Mesendoderm (in vitro differentiated cells): ENCODE measurements around the gene ASTN2.

Experiments used
- DNase-seq: peaks from one replicate; pipeline ENCODE4 v3.0.0; 2013
- H2AK5ac ChIP-seq: 2 replicates; pipeline ENCODE4 v1.6.1; 2013; ENCODE audit warnings: low read length, inconsistent platforms
- H2BK120ac ChIP-seq: 2 replicates; pipeline ENCODE4 v1.6.1; 2013; ENCODE audit warnings: low read depth, mild to moderate bottlenecking, low read length, moderate library complexity, mixed read lengths
- H2BK15ac ChIP-seq: replicated peaks from 2 replicates; pipeline ENCODE4 v1.6.1; 2013; ENCODE audit warnings: low read depth, mild to moderate bottlenecking, moderate library complexity
- H2BK5ac ChIP-seq: 2 replicates; pipeline ENCODE4 v1.6.1; 2013; ENCODE audit warnings: low read length, inconsistent platforms
- H3K18ac ChIP-seq: 2 replicates; pipeline ENCODE4 v1.6.1; 2013; ENCODE audit warnings: mild to moderate bottlenecking, low read length, mixed read lengths
- H3K23ac ChIP-seq: one replicate; pipeline ENCODE4 v1.6.1; 2013; ENCODE audit warnings: low read length
- H3K27ac ChIP-seq: 2 replicates; pipeline ENCODE4 v1.5.1; 2013; ENCODE audit warnings: low read depth, mild to moderate bottlenecking, inconsistent platforms, low read length, moderate library complexity
- H3K27me3 ChIP-seq: 2 replicates; pipeline ENCODE4 v1.6.1; 2013; ENCODE audit warnings: low read length, control low read depth, mild to moderate bottlenecking, inconsistent platforms; ENCODE audit not compliant: insufficient read depth, poor library complexity
- H3K36me3 ChIP-seq: 2 replicates; pipeline ENCODE4 v1.6.1; 2013; ENCODE audit warnings: low read length, inconsistent platforms; ENCODE audit not compliant: control insufficient read depth, insufficient read depth
- H3K4ac ChIP-seq: one replicate; pipeline ENCODE4 v1.6.1; 2013; ENCODE audit warnings: low read depth, mild to moderate bottlenecking, low read length, moderate library complexity
- H3K4me1 ChIP-seq: 2 replicates; pipeline ENCODE4 v1.6.1; 2013; ENCODE audit warnings: low read depth, low read length, inconsistent platforms; ENCODE audit not compliant: control insufficient read depth
- H3K4me2 ChIP-seq: 2 replicates; pipeline ENCODE4 v1.6.1; 2013; ENCODE audit warnings: low read length
- H3K4me3 ChIP-seq: 2 replicates; pipeline ENCODE4 v1.5.1; 2013; ENCODE audit warnings: mild to moderate bottlenecking, low read length
- H3K56ac ChIP-seq: one replicate; pipeline ENCODE4 v1.6.1; 2013; ENCODE audit warnings: low read length
- H3K79me1 ChIP-seq: 2 replicates; pipeline ENCODE4 v1.6.1; 2013; ENCODE audit warnings: low read length, inconsistent platforms
- H3K79me2 ChIP-seq: 2 replicates; pipeline ENCODE4 v1.6.1; 2013; ENCODE audit warnings: mild to moderate bottlenecking, low read length; ENCODE audit not compliant: control insufficient read depth, insufficient read depth
- H3K9ac ChIP-seq: 2 replicates; pipeline ENCODE4 v1.6.1; 2013; ENCODE audit warnings: low read length, inconsistent platforms
- H4K5ac ChIP-seq: one replicate; pipeline ENCODE4 v1.6.1; 2013; ENCODE audit warnings: low read length
- H4K8ac ChIP-seq: one replicate; pipeline ENCODE4 v1.6.1; 2013; ENCODE audit warnings: low read depth, mild to moderate bottlenecking, control low read depth, low read length, moderate library complexity
- WGBS: extraction: QIAGEN DNeasy Blood & Tissue Kit; methylation state at CpG from one replicate; pipeline ENCODE4 v1.1.7; 2013; ENCODE audit warnings: low lambda C conversion rate, missing lambda C conversion rate; ENCODE audit not compliant: insufficient coverage; ENCODE audit errors: extremely low coverage; 5-methylcytosine and 5-hydroxymethylcytosine counted together

The ASTN2 gene

GRCh38 chr9:117138231-117138630 lies 276.6 kb downstream of the ASTN2 start:
- no peak overlapping the region for H3K9ac ChIP-seq
- H3K4me1 ChIP-seq, result no peaks in the 10 kb centered on the region
- H3K36me3 ChIP-seq, result no peaks in the 10 kb centered on the region
- no peak overlapping the region for H3K56ac ChIP-seq
- H3K4me2 ChIP-seq, result no peak overlapping the region
- H3K4ac ChIP-seq, result no peak overlapping the region
- H4K5ac ChIP-seq, result no peak overlapping the region
- no peak overlapping the region for H2BK15ac ChIP-seq
- no CpG with 5 or more reads among the region's 5 CpGs for WGBS
- H3K79me2 ChIP-seq, result no peaks in the 10 kb centered on the region
- H3K23ac ChIP-seq, result no peak overlapping the region
- no peak overlapping the region for H3K27ac ChIP-seq
- H2AK5ac ChIP-seq, result no peak overlapping the region
- DNase-seq, result no peak
- H2BK120ac ChIP-seq, result no peak overlapping the region
- H3K79me1 ChIP-seq, result no peaks in the 10 kb centered on the region
- no peak overlapping the region for H2BK5ac ChIP-seq
- H3K18ac ChIP-seq, result no peak overlapping the region
- no peaks in the 10 kb centered on the region for H3K27me3 ChIP-seq
- H3K4me3 ChIP-seq, result no peak overlapping the region
- no peak overlapping the region for H4K8ac ChIP-seq

- Histone ChIP-seq H3K36me3 (no peaks in the 10 kb centered on the region), H2BK15ac (no peak overlapping the region), H2AK5ac (no peak overlapping the region), H3K4me2 (no peak overlapping the region), H3K79me1 (no peaks in the 10 kb centered on the region), H3K4me1 (no peaks in the 10 kb centered on the region), H3K27me3 (no peaks in the 10 kb centered on the region), H2BK120ac (no peak overlapping the region), H4K8ac (no peak overlapping the region), H3K4me3 (no peak overlapping the region), H3K23ac (no peak overlapping the region), H3K18ac (no peak overlapping the region), H3K27ac (no peak overlapping the region), H3K56ac (no peak overlapping the region), H3K79me2 (no peaks in the 10 kb centered on the region), H3K4ac (no peak overlapping the region), H3K9ac (no peak overlapping the region), H2BK5ac (no peak overlapping the region), H4K5ac (no peak overlapping the region)
- no CpG with 5 or more reads among the region's 4 CpGs for WGBS
- no peak for DNase-seq
Observed at GRCh38 chr9:117136461-117136860, 278.4 kb downstream of the ASTN2 start.

GRCh38 chr9:117135501-117136098 lies 279.3 kb downstream of the ASTN2 start:
- no peak overlapping the region for H3K23ac ChIP-seq
- no peak overlapping the region for H2BK120ac ChIP-seq
- no peak overlapping the region for H2BK15ac ChIP-seq
- no peaks in the 10 kb centered on the region for H3K27me3 ChIP-seq
- H3K56ac ChIP-seq, result no peak overlapping the region
- no peak overlapping the region for H4K5ac ChIP-seq
- no peak overlapping the region for H3K4me2 ChIP-seq
- H3K36me3 ChIP-seq, result no peaks in the 10 kb centered on the region
- no peak overlapping the region for H2AK5ac ChIP-seq
- H4K8ac ChIP-seq, result no peak overlapping the region
- H3K9ac ChIP-seq, result no peak overlapping the region
- H3K79me2 ChIP-seq, result no peaks in the 10 kb centered on the region
- no CpG with 5 or more reads among the region's 5 CpGs for WGBS
- no peak overlapping the region for H3K4ac ChIP-seq
- no peaks in the 10 kb centered on the region for H3K4me1 ChIP-seq
- H3K79me1 ChIP-seq, result no peaks in the 10 kb centered on the region
- DNase-seq, result no peak
- no peak overlapping the region for H3K18ac ChIP-seq
- H3K4me3 ChIP-seq, result no peak overlapping the region
- no peak overlapping the region for H2BK5ac ChIP-seq
- no peak overlapping the region for H3K27ac ChIP-seq

GRCh38 chr9:117134826-117135500 lies 279.9 kb downstream of the ASTN2 start:
- H3K23ac ChIP-seq, result no peak overlapping the region
- H3K79me2 ChIP-seq, result no peaks in the 10 kb centered on the region
- H3K4me1 ChIP-seq, result no peaks in the 10 kb centered on the region
- H2BK15ac ChIP-seq, result no peak overlapping the region
- H4K8ac ChIP-seq, result no peak overlapping the region
- H3K9ac ChIP-seq, result no peak overlapping the region
- no peak overlapping the region for H4K5ac ChIP-seq
- H2BK120ac ChIP-seq, result no peak overlapping the region
- no peak overlapping the region for H3K4me2 ChIP-seq
- 100% methylated on average over 1 of the region's 4 CpGs for WGBS
- H3K79me1 ChIP-seq, result no peaks in the 10 kb centered on the region
- no peak overlapping the region for H3K4ac ChIP-seq
- H3K36me3 ChIP-seq, result no peaks in the 10 kb centered on the region
- H3K27me3 ChIP-seq, result no peaks in the 10 kb centered on the region
- H3K4me3 ChIP-seq, result no peak overlapping the region
- H3K56ac ChIP-seq, result no peak overlapping the region
- H2BK5ac ChIP-seq, result no peak overlapping the region
- H3K18ac ChIP-seq, result no peak overlapping the region
- no peak overlapping the region for H2AK5ac ChIP-seq
- DNase-seq, result no peak
- no peak overlapping the region for H3K27ac ChIP-seq

GRCh38 chr9:117126871-117127270 lies 288.0 kb downstream of the ASTN2 start:
- Histone ChIP-seq H2BK5ac (no peak overlapping the region), H2BK120ac (no peak overlapping the region), H3K23ac (no peak overlapping the region), H2BK15ac (no peak overlapping the region), H4K5ac (no peak overlapping the region), H3K36me3 (no peaks in the 10 kb centered on the region), H4K8ac (no peak overlapping the region), H2AK5ac (no peak overlapping the region), H3K79me1 (no peaks in the 10 kb centered on the region), H3K79me2 (no peaks in the 10 kb centered on the region), H3K27ac (no peak overlapping the region), H3K4me1 (no peaks in the 10 kb centered on the region), H3K4me2 (no peak overlapping the region), H3K56ac (no peak overlapping the region), H3K9ac (no peak overlapping the region), H3K18ac (no peak overlapping the region), H3K27me3 (no peaks in the 10 kb centered on the region), H3K4me3 (no peak overlapping the region), H3K4ac (no peak overlapping the region)
- WGBS, result no CpG with 5 or more reads among the region's 2 CpGs
- DNase-seq, result no peak

- H3K27ac ChIP-seq, result no peak overlapping the region
- no peak overlapping the region for H3K4me2 ChIP-seq
- no peaks in the 10 kb centered on the region for H3K27me3 ChIP-seq
- no peak overlapping the region for H3K4ac ChIP-seq
- no peaks in the 10 kb centered on the region for H3K4me1 ChIP-seq
- H4K5ac ChIP-seq, result no peak overlapping the region
- DNase-seq, result no peak
- no peak overlapping the region for H3K23ac ChIP-seq
- H2BK15ac ChIP-seq, result no peak overlapping the region
- H3K9ac ChIP-seq, result no peak overlapping the region
- no peak overlapping the region for H3K56ac ChIP-seq
- H3K36me3 ChIP-seq, result no peaks in the 10 kb centered on the region
- H3K79me1 ChIP-seq, result no peaks in the 10 kb centered on the region
- no CpG with 5 or more reads among the region's 6 CpGs for WGBS
- no peak overlapping the region for H3K18ac ChIP-seq
- no peak overlapping the region for H2BK5ac ChIP-seq
- H4K8ac ChIP-seq, result no peak overlapping the region
- no peak overlapping the region for H3K4me3 ChIP-seq
- no peak overlapping the region for H2AK5ac ChIP-seq
- H2BK120ac ChIP-seq, result no peak overlapping the region
- H3K79me2 ChIP-seq, result no peaks in the 10 kb centered on the region
Observed at GRCh38 chr9:117125531-117125930, 289.3 kb downstream of the ASTN2 start.
